Measurements from ENCODE around the gene PMPCA.

PMPCA gene

DNA sequence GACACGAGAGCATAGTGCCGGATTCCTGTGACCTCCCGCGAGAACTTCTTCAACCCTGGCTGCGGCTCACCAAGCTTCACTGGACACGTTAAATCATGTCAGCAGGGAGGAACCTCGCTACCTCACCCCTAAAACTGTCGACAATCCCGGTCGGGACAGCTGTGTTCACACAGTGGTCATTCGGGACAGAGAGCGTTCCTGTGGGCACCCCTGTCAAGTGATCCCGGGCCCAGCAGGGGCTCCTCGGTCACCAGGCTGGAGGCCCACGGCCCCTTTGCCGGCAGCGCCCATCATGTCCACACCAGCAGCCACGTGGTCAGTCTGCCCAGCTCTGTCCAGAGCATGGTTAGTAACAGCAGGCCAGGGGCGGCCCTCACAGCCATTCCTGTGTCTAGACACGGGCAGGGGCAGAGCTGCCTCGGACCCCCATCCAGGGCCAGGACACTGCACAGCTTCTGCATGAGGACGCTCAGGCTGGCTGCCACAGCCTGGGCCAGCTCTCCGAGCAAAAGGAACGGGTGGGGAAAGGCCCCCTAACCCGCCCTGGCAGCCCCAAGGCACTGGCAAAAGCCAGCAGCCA, 25.7 kb downstream of the PMPCA start:
- DNase-seq (ENCODE audit: low read depth): no peak

DNA sequence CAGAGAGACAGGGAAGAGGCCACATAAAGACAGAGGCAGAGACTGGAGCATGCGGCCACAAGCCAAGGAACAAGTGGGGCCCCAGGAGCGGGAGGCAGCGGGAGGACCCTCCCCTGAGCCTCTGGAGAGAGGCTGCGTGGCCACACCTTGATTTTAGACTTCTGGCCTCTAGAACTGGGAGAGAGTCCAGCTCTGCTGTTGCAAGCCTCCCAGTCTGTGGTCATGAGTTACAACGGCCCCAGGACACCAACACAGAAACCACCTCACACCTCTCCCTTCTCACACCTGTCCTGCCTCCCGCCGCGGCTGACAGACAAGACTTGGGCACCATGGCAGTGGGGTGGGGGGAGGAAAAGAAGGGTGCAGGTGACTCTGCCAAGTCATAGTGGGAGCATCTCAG, 27.0 kb downstream of the PMPCA start:
- DNase-seq (ENCODE audit: low read depth): no peak

GRCh38 chr9:136437839-136438547, 27.5 kb downstream of the PMPCA start:
- DNase-seq (ENCODE audit: low read depth): no peak

DNA sequence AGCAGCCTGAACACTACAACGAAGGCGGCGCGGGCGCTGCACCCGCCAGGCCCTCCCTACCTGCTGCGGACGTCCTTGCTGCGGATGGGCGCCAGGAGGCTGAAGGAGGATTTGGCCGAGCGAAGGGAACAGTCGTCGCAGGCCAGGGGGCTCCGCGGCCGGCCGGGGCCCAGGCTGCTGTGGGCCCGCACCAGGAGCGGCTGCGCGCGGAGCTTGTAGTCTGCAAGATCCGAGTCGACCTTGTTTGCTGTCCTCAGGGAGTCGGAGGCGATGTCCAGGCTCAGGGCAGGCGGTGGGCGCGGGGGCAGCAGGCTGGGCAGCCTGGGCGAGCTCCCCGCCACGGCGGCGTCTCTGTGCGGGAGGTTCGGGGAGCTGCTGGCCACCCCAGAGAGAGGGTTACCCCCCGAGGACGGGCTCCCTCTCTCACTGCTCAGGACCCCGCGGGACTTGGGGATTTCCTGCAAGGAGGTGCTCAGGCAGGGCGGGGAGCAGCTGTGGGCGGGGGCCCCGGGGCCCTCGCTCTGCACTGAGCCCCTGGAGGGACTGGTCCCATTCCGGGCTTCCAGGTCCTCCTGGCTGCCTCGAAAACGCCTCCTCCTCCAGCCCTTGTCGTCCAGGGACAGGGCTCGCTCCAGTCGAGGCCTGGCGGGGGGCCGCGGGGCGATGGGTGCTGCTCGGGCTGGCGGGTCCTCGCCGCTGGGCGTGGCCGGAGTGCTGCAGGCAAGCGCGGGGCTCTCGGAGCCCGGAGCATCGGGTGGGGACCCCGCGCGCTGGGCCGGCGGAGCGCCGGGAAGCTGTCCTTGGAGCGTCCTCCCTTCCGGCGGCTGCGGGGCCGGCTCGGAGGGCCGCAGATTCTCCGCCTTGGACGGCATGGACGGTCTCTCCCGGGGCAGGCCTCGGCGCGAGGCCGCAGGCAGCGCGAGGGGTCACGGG, 28.4 kb downstream of the PMPCA start:
- peak; percentile 12 for DNase-seq (ENCODE audit: low read depth)

- peak; percentile 38 for DNase-seq (ENCODE audit: low read depth)
These were observed 29.3 kb downstream of the PMPCA start, which contains the start of gene INPP5E for GRCh38 chr9:136439481-136440408. Gene INPP5E, minus strand, starts transcription at chr9:136439845. Its CDS starts 426 bp downstream, at chr9:136439419.

- DNase-seq (ENCODE audit: low read depth): no peak
These were observed 30.8 kb downstream of the PMPCA start for GRCh38 chr9:136441191-136441680.

DNA sequence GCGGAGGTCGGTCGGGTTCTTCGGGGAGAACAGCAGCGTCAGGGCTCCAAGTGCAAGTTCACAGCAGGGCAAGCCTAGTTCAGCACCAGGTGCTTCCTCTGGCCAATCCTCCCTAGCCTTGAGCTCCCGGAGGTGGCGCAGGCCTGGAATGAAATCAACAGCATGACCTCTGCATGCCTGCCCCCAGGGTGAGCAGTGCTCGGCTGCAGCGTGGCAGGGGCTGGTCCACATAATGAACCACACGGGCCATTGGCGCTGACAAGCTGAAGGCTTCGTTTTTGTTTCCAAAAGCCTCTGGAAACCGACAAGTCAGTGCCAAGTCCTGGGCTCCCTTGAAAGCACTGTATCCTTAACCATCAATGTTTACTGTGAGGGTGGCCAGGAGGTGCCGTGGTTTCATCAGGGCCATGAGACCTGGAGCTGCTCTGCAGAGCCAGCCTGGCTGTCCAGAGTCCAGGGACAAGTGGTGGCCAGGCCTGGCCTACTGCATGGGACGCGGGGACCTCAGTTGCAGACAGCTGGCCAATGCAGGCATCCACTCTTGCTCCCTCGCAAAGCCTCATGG, 31.3 kb downstream of the PMPCA start:
- DNase-seq (ENCODE audit: low read depth): no peak

- DNase-seq (ENCODE audit: low read depth): no peak
These were observed 31.8 kb downstream of the PMPCA start for GRCh38 chr9:136442265-136442664.

GRCh38 chr9:136443087-136443486, 32.6 kb downstream of the PMPCA start:
- DNase-seq (ENCODE audit: low read depth): no peak

DNA sequence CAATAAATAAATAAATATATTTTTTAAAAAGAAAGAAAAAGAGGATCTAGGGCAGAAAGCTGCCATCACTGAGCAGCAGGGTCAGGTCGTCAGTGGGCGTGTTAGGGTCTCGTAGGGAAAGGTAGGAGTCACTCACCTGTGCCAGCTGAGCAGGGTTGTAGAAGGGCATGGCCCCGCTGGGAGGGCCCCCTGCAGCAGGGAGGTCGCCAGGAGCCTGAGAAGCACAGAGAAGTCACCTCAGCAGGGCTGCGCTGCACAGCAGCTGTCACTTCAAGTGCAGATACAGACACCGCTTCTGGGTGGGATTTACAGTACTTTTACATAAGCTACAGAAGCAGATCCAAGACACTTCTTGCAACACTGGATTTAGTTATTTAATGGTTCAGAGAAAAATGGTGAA, 33.2 kb downstream of the PMPCA start:
- no peak for DNase-seq (ENCODE audit: low read depth)

DNA sequence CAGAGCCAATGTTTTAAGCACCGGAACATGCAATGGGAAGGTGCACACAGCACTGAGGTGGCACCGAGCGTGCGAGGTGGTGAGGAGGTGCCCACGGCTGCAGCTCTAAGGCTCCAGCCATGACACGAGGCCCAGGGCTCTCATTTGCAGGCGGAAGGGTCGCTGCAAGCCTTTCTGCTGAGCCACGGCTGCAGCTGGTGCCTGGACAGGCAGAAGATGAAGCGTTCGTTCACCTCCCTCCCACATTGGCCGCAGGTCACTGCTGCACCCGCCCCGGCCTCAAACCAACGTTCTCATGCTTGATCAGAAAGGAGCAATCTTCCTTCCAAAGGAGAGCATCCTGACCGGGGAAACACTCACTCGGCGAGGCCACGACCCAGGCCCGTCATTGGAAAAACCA, 33.6 kb downstream of the PMPCA start:
- DNase-seq (ENCODE audit: low read depth): no peak

- DNase-seq (ENCODE audit: low read depth): no peak
These were observed 35.3 kb downstream of the PMPCA start for GRCh38 chr9:136445799-136446198.

GRCh38 chr9:136447173-136447778, 36.8 kb downstream of the PMPCA start:
- DNase-seq (ENCODE audit: low read depth): no peak

- DNase-seq (ENCODE audit: low read depth): no peak
These were observed 38.2 kb downstream of the PMPCA start for GRCh38 chr9:136448655-136449054.

DNA sequence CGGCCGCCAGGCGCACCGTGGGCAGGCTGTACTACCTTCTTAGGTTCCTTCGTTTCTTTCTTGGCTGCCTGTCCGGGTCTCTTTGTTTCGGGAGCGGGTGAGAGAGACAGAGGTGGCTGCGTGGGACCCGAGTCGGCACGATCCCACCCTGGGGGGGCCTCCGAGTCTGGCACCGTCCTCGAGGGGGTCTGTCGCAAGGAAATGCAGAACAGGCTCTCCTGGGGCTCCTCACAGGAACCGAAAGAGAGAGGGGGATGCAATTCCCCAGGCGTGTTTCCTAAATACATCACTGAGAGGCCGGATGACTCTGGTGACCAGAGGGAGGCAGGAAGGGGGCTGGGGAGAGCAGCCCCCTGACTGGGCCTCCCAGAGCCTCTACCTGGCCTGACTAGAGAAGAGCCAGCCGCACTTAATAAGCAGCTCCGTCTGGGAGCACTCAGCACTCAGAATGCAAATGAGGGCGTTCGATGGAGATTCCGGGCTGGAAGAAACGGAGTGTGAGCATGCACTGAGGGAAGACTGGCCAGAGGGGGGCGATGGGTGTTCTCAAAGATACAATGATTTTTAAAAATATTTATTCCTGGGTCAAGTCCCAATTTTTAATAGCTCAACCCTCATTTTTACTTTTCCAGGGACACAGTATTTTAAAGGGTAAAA, 40.9 kb downstream of the PMPCA start:
- no peak for DNase-seq (ENCODE audit: low read depth)

GRCh38 chr9:136453326-136453725, 42.9 kb downstream of the PMPCA start:
- DNase-seq (ENCODE audit: low read depth): no peak

GRCh38 chr9:136454026-136454796, 43.8 kb downstream of the PMPCA start:
- DNase-seq (ENCODE audit: low read depth): no peak

DNA sequence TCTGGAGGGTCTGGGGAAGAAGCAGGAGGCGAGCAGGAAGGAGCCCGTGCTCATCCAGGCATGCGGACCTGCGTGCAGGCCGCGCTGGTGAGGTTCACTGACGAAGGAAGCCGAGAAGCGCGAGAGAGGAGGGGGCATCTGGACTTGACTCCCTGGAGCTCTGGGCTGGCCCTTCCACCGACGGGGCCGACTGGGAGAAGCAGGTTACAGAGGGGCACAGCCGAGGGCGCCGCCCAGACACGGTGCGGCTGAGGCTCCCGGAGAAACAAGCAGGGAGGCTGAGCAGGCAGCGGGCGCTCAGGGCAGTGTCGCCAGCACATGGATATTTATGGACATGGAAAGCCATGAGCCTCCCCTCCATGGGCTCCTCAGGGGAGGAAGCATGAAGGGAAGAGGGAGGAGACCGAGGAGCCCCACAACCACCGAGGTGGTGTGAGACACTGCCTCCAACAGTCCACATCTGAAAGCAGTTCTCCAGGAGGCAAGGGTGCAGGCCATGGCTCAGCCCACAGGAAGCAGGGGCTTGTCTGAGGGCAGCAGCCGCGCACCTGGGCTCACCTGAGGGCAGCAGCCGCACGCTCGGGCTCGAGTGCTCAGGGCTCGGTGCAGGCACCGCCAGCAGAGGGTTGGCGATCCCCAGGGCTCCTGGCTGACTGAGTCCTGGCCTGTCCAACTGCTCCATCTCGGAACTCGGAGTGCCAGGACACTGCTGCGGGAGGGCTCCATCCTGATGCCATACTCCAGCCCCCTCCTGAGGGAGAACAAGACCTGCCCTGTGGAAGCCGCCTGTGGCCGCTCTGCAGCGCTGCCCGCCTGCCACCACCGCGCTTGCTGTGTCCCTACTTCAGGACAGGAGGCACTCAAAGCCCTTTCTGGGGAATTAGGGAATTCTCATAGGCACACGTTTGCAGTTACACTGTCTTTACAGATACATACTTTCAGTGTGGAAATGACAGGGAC, 44.9 kb downstream of the PMPCA start:
- DNase-seq (ENCODE audit: low read depth): no peak

All from CMK (cell line).